Psoas muscle (tissue), 8 donors: ENCODE measurements around the gene ALDH1A2. TPM values are rescaled to one million over a fixed set of nuclear protein-coding genes. Genes with fewer than 3 reads are reported as not detected.

Experiments
- ATAC-seq, 4 donors: fragments of 200-7000 bp; cut with Tn5 transposase; one replicate each; pipeline ENCODE4 v1.9.1; 2020; ENCODE audit warnings: moderate library complexity in 3 of 4, mild to moderate bottlenecking in 2 of 4
- DNase-seq, 2 donors: peaks; one replicate each; pipeline ENCODE4 v3.0.0-alpha.2; 2020
- H3K27ac ChIP-seq: fragments of 200-600 bp; one replicate; pipeline ENCODE4 v1.8.0; 2022
- H3K27me3 ChIP-seq, 3 donors: fragments of 200-600 bp in 1 of 3; one replicate each; pipeline versions ENCODE4 v1.6.1 to v1.8.0; 2013 to 2022; ENCODE audit warnings: low read length in 2 of 3, mild to moderate bottlenecking in 2 of 3, moderate library complexity in 1 of 3; ENCODE audit not compliant: insufficient read depth in 3 of 3
- H3K36me3 ChIP-seq, 2 donors: fragments of 200-600 bp in 1 of 2; one replicate each; pipeline versions ENCODE4 v1.6.1 to v1.8.0; 2013 to 2022; ENCODE audit warnings: low read depth in 1 of 2, mild to moderate bottlenecking in 1 of 2, moderate library complexity in 1 of 2; ENCODE audit not compliant: insufficient read depth in 1 of 2
- H3K4me1 ChIP-seq: fragments of 200-600 bp; one replicate; pipeline ENCODE4 v1.8.0; 2022
- H3K4me3 ChIP-seq: fragments of 200-600 bp; one replicate; pipeline ENCODE4 v1.8.0; 2022; ENCODE audit warnings: mild to moderate bottlenecking
- H3K9me3 ChIP-seq: fragments of 200-600 bp; one replicate; pipeline ENCODE4 v1.8.0; 2022
- WGBS, 3 donors: extraction: QIAGEN DNeasy Blood & Tissue Kit; methylation state at CpG; one replicate each; pipeline versions ENCODE4 v1.1.6 to v1.1.7; 2013; 5-methylcytosine and 5-hydroxymethylcytosine counted together
- intact Hi-C, 2 donors: fragments of 100-400 bp; cut with DNase I; formaldehyde crosslinking; loops; one replicate each; pipeline versions ENCODE4 v1.11.0 to v1.14.2; 2022
- polyA plus RNA-seq, 3 donors: library from polyadenylated mRNA; stranded (reverse); fragments of 200-250 nt; gene quantifications; one replicate each; pipeline ENCODE4 v1.2.3, GENCODE V29; 2013
- total RNA-seq, 4 donors: library from RNA; stranded (reverse); fragmentation: NEBNext Ultra II Directional in 2 of 4; extraction: Animal tissue kit (Norgen Biotek cat#: 25700) in 2 of 4; gene quantifications; one replicate each; pipeline versions ENCODE4 v1.2.1 to v1.2.4, GENCODE V29; 2021 to 2023
- TF ChIP-seq, protein P1 (sequence below): fragments of 200-600 bp; IDR thresholded peaks from one replicate; pipeline ENCODE4 v1.8.0; 2022; ENCODE audit warnings: antibody characterized with exemption
- donor health status: healthy with polysubstance abuse.
- donor health status: DM: no; HTN: no; CAD: no; lungs with moderate emphysema.
- donor health status: Bipolar disorder and iron deficiency.
- donor health status: healthy.
- donor health status: DM: yes; HTN: yes; CAD: no.
- donor health status: DM: no; HTN: no; CAD: no.
- donor health status: DM: no; HTN: no; CAD: no.
- donor health status: DM: yes; HTN: yes; CAD: no.

The ALDH1A2 gene
- total and polyA plus RNA-seq, 7 donors, result 0.74 to 4.7 (median 2.5) TPM

DNA sequence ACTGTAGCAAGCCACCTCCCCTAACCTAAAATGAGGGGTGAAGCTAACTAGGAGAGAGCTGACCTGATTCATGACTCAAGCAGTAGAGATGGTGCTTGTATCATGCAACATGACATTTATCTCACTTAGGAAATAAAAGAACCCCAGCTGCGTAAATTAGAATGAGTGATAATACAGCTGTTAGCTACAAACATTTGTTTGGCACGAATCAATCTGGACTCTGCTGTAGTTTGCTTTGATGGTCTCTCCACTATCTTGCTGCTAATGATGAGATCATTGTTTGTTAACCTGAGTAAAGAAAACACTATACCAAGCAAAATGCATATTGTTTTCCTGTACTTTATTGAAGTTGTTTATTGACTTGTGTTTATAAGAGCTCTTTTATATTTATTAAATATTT lies 92.6 kb downstream of the ALDH1A2 start:
- H3K4me1 ChIP-seq, result no peaks in the 10 kb centered on the region
- no peaks in the 10 kb centered on the region for H3K27me3 ChIP-seq
- 22 to 33% (median 24%) methylated on average over 2 of the region's 2 CpGs for WGBS, 3 donors
- TF ChIP-seq, protein P1, sequence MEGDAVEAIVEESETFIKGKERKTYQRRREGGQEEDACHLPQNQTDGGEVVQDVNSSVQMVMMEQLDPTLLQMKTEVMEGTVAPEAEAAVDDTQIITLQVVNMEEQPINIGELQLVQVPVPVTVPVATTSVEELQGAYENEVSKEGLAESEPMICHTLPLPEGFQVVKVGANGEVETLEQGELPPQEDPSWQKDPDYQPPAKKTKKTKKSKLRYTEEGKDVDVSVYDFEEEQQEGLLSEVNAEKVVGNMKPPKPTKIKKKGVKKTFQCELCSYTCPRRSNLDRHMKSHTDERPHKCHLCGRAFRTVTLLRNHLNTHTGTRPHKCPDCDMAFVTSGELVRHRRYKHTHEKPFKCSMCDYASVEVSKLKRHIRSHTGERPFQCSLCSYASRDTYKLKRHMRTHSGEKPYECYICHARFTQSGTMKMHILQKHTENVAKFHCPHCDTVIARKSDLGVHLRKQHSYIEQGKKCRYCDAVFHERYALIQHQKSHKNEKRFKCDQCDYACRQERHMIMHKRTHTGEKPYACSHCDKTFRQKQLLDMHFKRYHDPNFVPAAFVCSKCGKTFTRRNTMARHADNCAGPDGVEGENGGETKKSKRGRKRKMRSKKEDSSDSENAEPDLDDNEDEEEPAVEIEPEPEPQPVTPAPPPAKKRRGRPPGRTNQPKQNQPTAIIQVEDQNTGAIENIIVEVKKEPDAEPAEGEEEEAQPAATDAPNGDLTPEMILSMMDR, result no peak
- no peak overlapping the region for H3K27ac ChIP-seq
- no peak overlapping the region for H3K4me3 ChIP-seq
- ATAC-seq (no peak), DNase-seq (no peak)
- H3K9me3 ChIP-seq, result no peaks in the 10 kb centered on the region
- intact Hi-C loops, result no loop called here
- H3K36me3 ChIP-seq, result no peaks in the 10 kb centered on the region

DNA sequence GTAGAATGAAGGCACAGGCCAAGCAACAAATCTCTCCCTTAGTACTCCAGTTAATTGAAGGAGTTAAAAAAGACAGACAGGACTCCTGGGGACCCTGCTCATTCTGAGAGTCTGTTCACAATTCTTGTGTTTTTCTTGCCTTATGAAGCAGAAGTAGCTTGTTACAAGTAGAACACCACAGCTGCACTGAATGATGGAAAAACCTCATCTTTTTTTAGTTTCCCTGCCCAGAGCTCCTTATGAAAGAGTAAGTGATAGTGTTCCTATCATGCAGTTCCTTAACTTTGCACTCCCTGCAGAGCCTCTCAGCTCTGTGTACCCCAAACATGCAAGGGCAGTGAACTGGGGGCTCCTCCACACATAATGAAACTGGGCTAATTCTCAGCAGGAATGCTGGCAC lies 95.5 kb downstream of the ALDH1A2 start:
- Histone ChIP-seq H3K27ac (no peak overlapping the region), H3K4me1 (no peaks in the 10 kb centered on the region), H3K27me3 (no peaks in the 10 kb centered on the region), H3K4me3 (no peak overlapping the region), H3K36me3 (no peaks in the 10 kb centered on the region), H3K9me3 (no peaks in the 10 kb centered on the region)
- intact Hi-C loops, result no loop called here
- ATAC-seq (no peak), DNase-seq (no peak)
- TF ChIP-seq, protein P1, result no peak

GRCh38 chr15:57969355-57969754 lies 96.2 kb downstream of the ALDH1A2 start:
- WGBS, 3 donors, result 65 to 73% (median 72%) methylated on average over 5 of the region's 5 CpGs
- intact Hi-C loops, result no loop called here

GRCh38 chr15:57962887-57963286 lies 102.6 kb downstream of the ALDH1A2 start:
- intact Hi-C loops, result no loop called here
- DNase-seq (no peak), ATAC-seq (no peak)
- H3K9me3 ChIP-seq, result no peaks in the 10 kb centered on the region
- WGBS, 3 donors, result 78 to 86% (median 84%) methylated on average over 4 of the region's 4 CpGs
- no peaks in the 10 kb centered on the region for H3K36me3 ChIP-seq
- no peak overlapping the region for H3K27ac ChIP-seq
- TF ChIP-seq, protein P1, result no peak
- no peak overlapping the region for H3K4me3 ChIP-seq
- no peaks in the 10 kb centered on the region for H3K27me3 ChIP-seq
- H3K4me1 ChIP-seq, result no peaks in the 10 kb centered on the region

More at GRCh38 chr15:57969355-57969754, 96.2 kb downstream of the ALDH1A2 start:
- TF ChIP-seq, protein P1, result no peak
- Histone ChIP-seq H3K4me1 (no peaks in the 10 kb centered on the region), H3K27ac (no peak overlapping the region), H3K27me3 (no peaks in the 10 kb centered on the region), H3K36me3 (no peaks in the 10 kb centered on the region), H3K9me3 (no peaks in the 10 kb centered on the region), H3K4me3 (no peak overlapping the region)
- no peak for DNase-seq
- no peak for ATAC-seq

DNA sequence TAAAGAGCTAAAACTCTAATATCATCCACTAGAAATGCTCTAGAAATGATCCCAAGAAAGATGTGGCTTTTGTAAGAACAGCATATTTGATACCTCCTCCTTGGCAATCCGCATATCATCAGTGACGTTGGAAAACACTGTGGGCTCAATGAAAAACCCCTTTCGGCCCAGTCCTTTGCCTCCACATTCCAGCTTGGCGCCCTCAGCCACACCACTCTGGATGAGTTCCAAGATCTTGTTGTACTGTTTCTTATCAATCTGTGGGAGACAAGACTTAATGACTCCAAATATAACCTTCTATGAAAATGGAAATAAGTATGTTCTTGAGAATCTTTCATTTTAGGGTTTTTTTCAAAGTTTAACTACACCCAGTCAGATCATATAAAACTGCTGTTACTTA lies 103.6 kb downstream of the ALDH1A2 start:
- 74 to 84% (median 78%) methylated on average over 4 of the region's 4 CpGs for WGBS, 3 donors
- intact Hi-C loops, result no loop called here
- Histone ChIP-seq H3K4me3 (no peak overlapping the region), H3K27ac (no peak overlapping the region), H3K36me3 (no peaks in the 10 kb centered on the region), H3K9me3 (no peaks in the 10 kb centered on the region), H3K4me1 (no peaks in the 10 kb centered on the region), H3K27me3 (no peaks in the 10 kb centered on the region)
- no peak for ATAC-seq
- TF ChIP-seq, protein P1, result no peak
- DNase-seq, result no peak
